Inflammatory macrophage treated with lipopolysaccharide for 1 hour (primary cell): ENCODE data around the gene OR6S1.
A peak's percentile ranks its signal among the peaks of the same experiment; 100 is the strongest.

Experiments
- DNase-seq, 2 donors: peaks; one replicate each; pipeline ENCODE4 v3.0.0-alpha.2; 2020 to 2022

OR6S1 gene

GRCh38 chr14:20641591-20641990 lies at the start of gene OR6S1:
Gene OR6S1 (minus strand): TSS chr14:20641691. CDS start chr14:20641691, 0 bp downstream.
- DNase-seq, result no peak

DNA sequence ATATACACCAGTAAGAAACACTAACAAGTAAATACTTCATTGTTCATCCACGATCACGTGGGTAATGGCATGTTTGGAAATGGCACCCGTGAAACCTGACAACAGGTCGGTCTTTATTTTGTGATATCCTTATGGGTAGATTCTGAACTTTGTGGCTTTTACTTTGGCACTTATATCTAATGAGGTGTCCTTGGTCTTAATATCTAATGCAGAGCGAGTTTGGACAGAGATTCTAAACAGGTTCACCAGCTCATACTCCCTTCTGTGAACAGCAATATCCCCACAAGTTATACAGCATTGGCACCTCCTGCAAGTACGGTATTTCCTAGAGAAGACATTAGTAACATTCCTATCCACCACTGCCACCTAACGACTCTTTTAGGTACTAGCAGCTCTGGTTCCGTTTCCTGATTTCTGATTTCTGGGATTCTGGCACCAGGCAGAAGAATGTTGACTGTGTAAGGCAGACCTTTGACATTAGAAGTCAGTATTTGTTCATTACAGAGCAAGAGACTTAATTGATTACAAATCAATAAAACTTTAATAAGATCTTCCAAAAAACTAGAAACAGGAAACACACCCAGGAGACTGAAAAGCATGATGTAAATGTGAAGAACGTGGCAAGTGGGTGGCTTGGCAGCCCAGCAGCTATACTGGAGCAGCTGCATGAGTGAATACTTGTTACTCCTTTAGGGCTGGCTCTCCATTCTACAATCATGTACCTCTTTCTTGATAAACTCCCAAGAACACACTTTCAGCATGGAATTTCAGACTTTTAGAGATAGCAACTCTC lies 49.6 kb upstream of the OR6S1 start:
- peak; percentile 60 to 92 for DNase-seq

- no peak for DNase-seq
Measured at GRCh38 chr14:20688167-20688839, 46.8 kb upstream of the OR6S1 start, which contains the start of gene ANG. Gene ANG (plus strand): TSS chr14:20688764. CDS start chr14:20693565, 4,801 bp downstream.

GRCh38 chr14:20687362-20688166 lies 46.1 kb upstream of the OR6S1 start:
- DNase-seq, result no peak

DNA sequence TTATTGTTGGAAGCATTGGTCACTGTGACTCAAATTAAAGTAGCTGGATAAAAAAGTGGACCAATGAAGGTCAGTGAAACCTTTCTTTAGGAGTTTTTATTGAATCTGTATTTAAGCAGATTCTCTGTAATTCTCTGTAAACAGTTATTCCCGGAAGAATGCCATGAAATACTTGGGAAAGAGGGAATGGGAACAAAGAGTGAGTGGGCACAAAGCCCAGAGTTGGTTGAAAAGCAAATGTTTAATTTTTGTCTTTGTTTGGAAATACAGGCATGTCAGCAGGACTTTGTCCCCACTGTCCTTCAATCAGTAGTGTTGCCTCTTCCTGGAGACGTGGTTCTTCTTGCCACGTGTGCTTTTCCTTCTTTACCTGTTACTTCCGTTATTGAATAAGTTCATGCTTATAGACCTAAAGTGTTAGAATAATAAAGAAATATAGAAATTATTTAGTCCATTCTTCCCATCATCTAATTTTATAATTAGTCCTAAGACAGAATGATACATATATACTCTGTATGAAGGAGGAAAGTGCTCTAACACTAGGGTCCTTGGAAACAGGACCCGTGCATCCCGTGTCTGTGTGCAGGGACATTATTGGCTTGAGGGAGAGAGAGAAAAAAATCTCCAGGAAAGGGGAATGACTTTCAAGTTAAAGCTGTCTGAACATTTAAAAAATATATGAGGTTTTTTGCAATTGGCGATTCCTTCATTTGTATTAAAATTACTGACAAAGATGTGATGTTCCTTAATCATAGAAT lies 45.1 kb upstream of the OR6S1 start:
- DNase-seq, result no peak

GRCh38 chr14:20684662-20685456 lies 43.4 kb upstream of the OR6S1 start:
- DNase-seq, result no peak

DNA sequence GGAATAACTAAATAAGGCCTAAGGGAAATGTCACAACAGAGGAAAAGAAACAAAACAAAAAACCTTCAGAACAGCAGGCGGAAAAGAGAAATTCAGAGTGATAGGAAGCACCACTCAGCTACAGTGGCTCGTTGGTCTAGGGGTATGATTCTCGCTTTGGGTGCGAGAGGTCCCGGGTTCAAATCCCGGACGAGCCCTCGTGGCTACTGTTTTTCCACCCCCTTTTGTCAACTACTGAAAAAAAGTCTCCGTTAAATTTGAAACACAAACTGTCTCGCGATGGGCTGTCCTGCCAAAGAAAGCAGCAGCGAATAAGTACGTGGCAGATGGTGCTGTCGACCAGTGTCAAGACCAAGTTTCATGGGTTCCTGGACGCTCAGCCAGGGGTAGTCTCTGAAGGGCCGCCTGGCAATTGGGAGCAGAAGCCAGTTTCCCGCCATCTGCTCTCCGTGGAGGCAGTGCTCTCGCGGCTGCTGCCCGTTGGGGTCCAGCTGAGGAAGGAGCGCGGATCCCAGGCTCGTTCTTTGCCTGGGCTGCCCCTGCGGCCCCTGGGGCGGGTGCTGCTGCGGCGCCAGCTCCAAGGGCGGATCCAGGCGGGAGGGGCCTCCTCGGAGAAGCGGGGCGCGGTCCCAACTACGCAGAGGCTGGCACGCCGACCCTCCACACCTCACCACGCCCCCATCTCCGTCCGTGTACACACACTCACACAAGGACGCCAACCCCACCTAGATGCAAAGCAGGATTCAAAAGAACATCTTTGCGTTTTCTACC lies 42.6 kb upstream of the OR6S1 start, which contains the start of gene RNASE4:
RNASE4 (plus strand) TSS at position 670 of the 771 bp plus-strand sequence. CDS start 14,812 bp downstream, outside the sequence.
- peak; percentile 75 to 90 for DNase-seq

GRCh38 chr14:20683125-20683890 lies 41.8 kb upstream of the OR6S1 start:
- peak; percentile 82 to 92 for DNase-seq

DNA sequence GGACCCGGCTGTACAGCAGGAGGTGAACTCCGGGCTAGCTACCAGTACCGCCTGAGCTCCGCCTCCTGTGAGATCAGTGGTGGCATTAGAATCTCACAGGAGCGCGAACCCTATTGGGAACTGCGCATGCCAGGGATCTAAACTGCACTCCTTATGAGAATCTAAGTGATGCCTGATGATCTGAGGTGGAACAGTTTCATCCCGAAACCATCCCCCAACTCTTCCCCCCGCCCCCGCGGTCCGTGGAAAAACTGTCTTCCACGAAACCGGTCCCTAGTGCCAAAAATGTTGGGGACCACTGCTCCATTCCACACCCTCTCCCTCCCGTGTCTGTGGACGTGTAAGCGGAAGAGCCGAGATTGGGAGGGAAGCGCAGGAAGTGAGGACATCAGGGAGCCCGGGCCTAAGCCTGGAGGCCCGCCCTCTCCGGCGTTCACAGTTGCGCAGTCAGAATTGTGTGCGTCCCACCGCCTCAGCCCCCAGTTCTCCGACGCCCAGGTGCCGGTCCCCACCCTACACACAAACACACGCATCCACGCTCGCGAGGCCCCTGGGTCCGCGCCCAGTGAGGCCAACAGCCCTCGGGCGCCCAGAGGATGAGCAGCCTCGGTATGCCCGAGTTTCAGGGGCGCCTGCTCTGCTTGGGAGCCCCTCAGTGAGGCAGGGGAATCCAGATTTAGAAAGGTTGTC lies 41.1 kb upstream of the OR6S1 start:
- peak; percentile 76 to 86 for DNase-seq

DNA sequence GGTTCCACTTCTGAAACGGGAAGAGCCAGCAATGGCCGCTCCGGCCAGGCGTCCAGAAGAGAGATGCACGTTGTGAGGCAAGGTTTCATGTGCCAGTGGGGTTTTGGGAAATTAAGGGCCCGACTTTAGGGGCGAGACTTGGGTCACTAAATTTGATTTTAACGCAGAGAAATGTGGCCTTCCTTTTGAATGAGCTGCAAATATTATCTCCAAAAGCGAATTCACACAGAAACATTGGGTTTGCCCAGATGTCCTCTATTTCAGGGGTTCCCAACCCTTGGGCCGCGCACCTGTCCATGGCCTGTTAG lies 40.6 kb upstream of the OR6S1 start:
- no peak for DNase-seq

DNA sequence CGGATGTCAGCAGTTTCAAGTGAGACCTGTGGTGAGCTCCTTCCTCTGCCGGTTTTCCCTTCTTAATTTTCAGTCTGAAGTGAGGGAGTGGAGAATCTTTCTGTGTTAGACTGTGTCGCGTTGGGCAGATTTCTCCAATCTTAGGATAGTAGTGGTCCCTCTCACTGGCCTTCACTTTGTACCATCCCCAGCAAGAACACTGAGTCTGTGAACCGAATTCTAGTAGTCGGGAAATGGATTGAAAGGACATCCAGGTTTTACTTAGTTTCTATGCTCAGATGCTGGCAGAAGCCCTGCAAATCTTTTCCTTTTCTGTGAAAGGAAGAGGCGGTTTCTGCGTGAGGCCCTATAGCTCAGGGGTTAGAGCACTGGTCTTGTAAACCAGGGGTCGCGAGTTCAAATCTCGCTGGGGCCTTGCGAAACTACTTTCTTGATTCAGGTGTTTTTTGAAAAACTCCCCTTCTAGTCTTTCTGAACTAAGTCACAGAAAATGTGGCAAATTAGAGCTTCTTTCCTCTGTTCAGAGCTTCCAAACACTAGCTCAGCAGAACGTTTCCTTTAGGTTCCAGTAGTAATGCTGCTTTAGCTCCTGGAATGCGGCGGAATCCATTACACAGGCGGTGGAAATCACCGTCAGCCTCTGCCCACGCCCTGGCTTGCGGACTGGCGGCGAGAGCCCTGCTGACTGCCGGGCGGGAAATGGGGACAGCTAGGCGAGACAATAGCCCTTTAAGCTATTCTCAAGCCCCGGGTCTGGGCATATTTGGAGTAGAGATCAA lies 40.0 kb upstream of the OR6S1 start:
- peak; percentile 88 to 89 for DNase-seq

GRCh38 chr14:20680843-20681347 lies 39.4 kb upstream of the OR6S1 start:
- DNase-seq, result no peak

- DNase-seq, result no peak
Measured at GRCh38 chr14:20680363-20680762, 38.9 kb upstream of the OR6S1 start.

GRCh38 chr14:20679907-20680306 lies 38.4 kb upstream of the OR6S1 start:
- DNase-seq, result peak; percentile 16 to 39

- DNase-seq, result no peak
Measured at GRCh38 chr14:20676072-20676471, 34.6 kb upstream of the OR6S1 start.

DNA sequence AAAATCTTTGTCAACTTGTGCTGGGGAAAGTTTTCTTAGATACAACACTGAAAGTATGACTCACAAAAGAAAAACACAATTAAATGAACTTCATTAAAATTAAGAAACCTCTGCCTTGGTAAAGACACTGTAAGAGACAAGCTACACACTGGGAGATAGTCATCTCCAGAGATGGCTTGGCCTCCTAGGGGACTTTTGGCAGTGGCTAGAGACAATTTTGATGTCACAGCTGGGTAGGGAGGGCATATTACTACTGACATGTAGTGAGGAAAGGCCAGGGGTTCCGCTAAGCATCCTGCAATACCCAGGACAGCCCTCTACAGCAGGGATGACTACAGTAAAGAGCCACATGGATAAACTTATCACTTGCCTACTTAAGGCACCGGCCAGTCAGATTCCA lies 34.2 kb upstream of the OR6S1 start:
- DNase-seq, result no peak

GRCh38 chr14:20671597-20672283 lies 30.2 kb upstream of the OR6S1 start:
- DNase-seq, result no peak

DNA sequence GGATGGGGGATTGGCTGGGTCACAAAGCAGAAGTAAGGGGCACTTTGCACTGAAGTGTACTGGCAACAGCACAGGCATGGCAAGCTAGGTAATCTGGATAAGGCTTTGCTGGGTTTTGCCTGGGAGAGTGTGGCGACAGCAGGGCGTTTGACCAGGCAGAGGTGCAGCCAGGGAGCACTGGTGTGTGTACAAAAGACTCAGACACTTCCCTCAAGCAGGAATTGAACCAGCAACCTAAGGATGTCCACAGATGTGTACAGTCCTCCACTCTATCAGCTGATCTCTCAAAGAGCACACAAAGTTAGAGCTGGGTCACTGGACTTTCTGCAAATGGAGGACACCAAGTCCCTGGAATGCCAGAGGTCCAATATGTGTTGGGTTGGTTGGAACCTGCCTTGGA lies 27.5 kb upstream of the OR6S1 start:
- no peak for DNase-seq
